HEK293T (cell line): ENCODE results near the gene MBOAT7.
A peak's percentile ranks its signal among the peaks of the same experiment; 100 is the strongest.
"Not testable (repeated sequence)": the region's sequence is repeated elsewhere in the genome, so short reads cannot be mapped to it uniquely, and the experiment has no call there.

ENCODE experiments used
- CTCF ChIA-PET: fragments of 350-600 bp; formaldehyde crosslinking; extraction: SDS; loops from one replicate; lab custom pipeline; 2021; ENCODE audit warnings: antibody characterized with exemption, inconsistent platforms; lab: Yijun Ruan, JAX
- POLR2A ChIA-PET: fragments of 350-600 bp; formaldehyde crosslinking; extraction: SDS; loops from one replicate; lab custom pipeline; 2020; ENCODE audit warnings: antibody characterized with exemption, inconsistent platforms; lab: Yijun Ruan, JAX
- DNase-seq: peaks from one replicate; pipeline ENCODE4 v3.0.0; 2012; ENCODE audit warnings: mixed read lengths; ENCODE audit errors: extremely low spot score
- ARNT ChIP-seq: fragments of 450-650 bp; IDR thresholded peaks from 2 replicates; pipeline ENCODE4 v1.6.1; 2017; ENCODE audit warnings: mild to moderate bottlenecking
- BHLHE40 ChIP-seq: fragments of 450-650 bp; IDR thresholded peaks from 2 replicates; pipeline ENCODE4 v1.6.1; 2016; ENCODE audit warnings: mild to moderate bottlenecking, moderate library complexity, borderline replicate concordance
- CTBP1 ChIP-seq: fragments of 450-650 bp; IDR thresholded peaks from 2 replicates; pipeline ENCODE4 v1.6.1; 2016; ENCODE audit warnings: borderline replicate concordance
- ELF4 ChIP-seq: fragments of 450-650 bp; IDR thresholded peaks from 2 replicates; pipeline ENCODE4 v1.6.1; 2017; ENCODE audit warnings: antibody characterized with exemption
- FOXA1 ChIP-seq: fragments of 450-650 bp; IDR thresholded peaks from 2 replicates; pipeline ENCODE4 v1.6.1; 2016; ENCODE audit warnings: mild to moderate bottlenecking
- FOXK2 ChIP-seq: fragments of 450-650 bp; IDR thresholded peaks from 2 replicates; pipeline ENCODE4 v1.6.1; 2016; ENCODE audit warnings: mild to moderate bottlenecking
- FOXM1 ChIP-seq: fragments of 450-650 bp; IDR thresholded peaks from 2 replicates; pipeline ENCODE4 v1.6.1; 2017; ENCODE audit warnings: mild to moderate bottlenecking, borderline replicate concordance
- HDGF ChIP-seq: fragments of 450-650 bp; IDR thresholded peaks from 2 replicates; pipeline ENCODE4 v1.6.1; 2017; ENCODE audit warnings: antibody characterized with exemption, borderline replicate concordance
- L3MBTL2 ChIP-seq: fragments of 450-650 bp; conservative IDR thresholded peaks from 2 replicates; pipeline ENCODE4 v1.6.1; 2016; ENCODE audit warnings: mild to moderate bottlenecking
- LEF1 ChIP-seq: fragments of 450-650 bp; IDR thresholded peaks from 2 replicates; pipeline ENCODE4 v1.6.1; 2017; ENCODE audit warnings: mild to moderate bottlenecking, borderline replicate concordance
- NFRKB ChIP-seq: fragments of 450-650 bp; IDR thresholded peaks from 2 replicates; pipeline ENCODE4 v1.6.1; 2016; ENCODE audit warnings: mild to moderate bottlenecking, moderate library complexity
- SP1 ChIP-seq: fragments of 450-650 bp; IDR thresholded peaks from 2 replicates; pipeline ENCODE4 v1.6.1; 2017
- SUZ12 ChIP-seq: fragments of 450-650 bp; IDR thresholded peaks from 2 replicates; pipeline ENCODE4 v1.6.1; 2016; ENCODE audit warnings: mild to moderate bottlenecking
- TARDBP ChIP-seq: fragments of 450-650 bp; IDR thresholded peaks from 2 replicates; pipeline ENCODE4 v1.6.1; 2016
- ZNF384 ChIP-seq: fragments of 450-650 bp; IDR thresholded peaks from 2 replicates; pipeline ENCODE4 v1.6.1; 2016
- TF ChIP-seq, protein P1 (sequence below): fragments of 450-650 bp; IDR thresholded peaks from 2 replicates; pipeline ENCODE4 v1.6.1; 2016

The MBOAT7 gene

DNA sequence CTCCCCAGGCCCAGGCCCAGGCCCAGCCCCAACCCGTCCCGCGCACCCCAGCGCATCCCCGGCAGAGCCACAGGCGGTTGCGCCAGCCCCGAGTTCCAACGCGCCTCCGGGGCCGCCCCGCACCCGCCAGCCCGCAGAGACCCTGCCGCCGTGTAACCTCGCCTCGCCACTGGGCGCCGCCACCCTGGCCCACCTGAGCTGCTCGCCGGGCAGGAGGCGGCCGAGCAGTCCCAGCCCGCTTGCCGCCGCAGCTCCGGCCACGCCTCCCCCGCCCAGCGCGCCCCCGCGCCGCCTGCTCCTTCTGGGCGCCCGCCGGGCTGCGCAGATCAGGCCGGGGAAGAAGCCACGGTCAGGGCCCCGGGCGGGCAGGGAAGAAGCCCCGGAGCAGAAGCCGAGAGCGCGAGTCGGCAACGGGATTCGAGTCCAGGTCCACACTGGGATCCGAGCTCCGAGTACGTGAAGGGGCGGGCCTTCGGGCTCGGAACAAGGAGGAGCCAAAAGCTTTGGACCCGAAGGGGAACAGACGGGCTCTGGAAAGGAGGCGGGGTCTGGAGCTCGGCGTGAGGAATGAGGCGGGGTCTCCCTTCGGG lies at the start of gene MBOAT7:
Gene MBOAT7 (minus strand): TSS at position 436 of the 590 bp plus-strand sequence. CDS start 1,072 bp downstream, outside the sequence.
- no peak for DNase-seq
- POLR2A ChIA-PET: interaction anchor here (0.6 to 5.7 kb wide), 14 partner anchors 8 to 86 kb away, joined by 3 to 76 read pairs (median 3); partner anchors contain the start of genes CNOT3, NDUFA3, PRPF31 and RPS9
- CTCF ChIA-PET: interaction anchor here (1.1 kb wide), 1 partner anchor 77 kb away, joined by 4 read pairs; no protein-coding TSS in a partner anchor
- TF ChIP-seq ZNF384 (no peak), NFRKB (no peak), CTBP1 (no peak), TARDBP (no peak), ELF4 (no peak), ARNT (no peak), SP1 (no peak)
- TF ChIP-seq, protein P1, sequence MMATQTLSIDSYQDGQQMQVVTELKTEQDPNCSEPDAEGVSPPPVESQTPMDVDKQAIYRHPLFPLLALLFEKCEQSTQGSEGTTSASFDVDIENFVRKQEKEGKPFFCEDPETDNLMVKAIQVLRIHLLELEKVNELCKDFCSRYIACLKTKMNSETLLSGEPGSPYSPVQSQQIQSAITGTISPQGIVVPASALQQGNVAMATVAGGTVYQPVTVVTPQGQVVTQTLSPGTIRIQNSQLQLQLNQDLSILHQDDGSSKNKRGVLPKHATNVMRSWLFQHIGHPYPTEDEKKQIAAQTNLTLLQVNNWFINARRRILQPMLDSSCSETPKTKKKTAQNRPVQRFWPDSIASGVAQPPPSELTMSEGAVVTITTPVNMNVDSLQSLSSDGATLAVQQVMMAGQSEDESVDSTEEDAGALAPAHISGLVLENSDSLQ: no peak

GRCh38 chr19:54233941-54234340 lies 44.6 kb upstream of the MBOAT7 start:
- TF ChIP-seq SP1: no peak
- TF ChIP-seq ELF4: no peak
- no peak for TF ChIP-seq FOXK2
- TF ChIP-seq NFRKB: no peak
- TF ChIP-seq HDGF: no peak
- no peak for TF ChIP-seq ZNF384
- TF ChIP-seq L3MBTL2: no peak
- no peak for TF ChIP-seq LEF1
- TF ChIP-seq SUZ12: no peak
- no peak for TF ChIP-seq CTBP1
- TF ChIP-seq ARNT: no peak
- no peak for TF ChIP-seq FOXA1
- TF ChIP-seq FOXM1: no peak
- TF ChIP-seq, protein P1: no peak
- TF ChIP-seq BHLHE40: no peak
- POLR2A ChIA-PET: interaction anchor here (1.1 kb wide), 1 partner anchor 45 kb away, joined by 3 read pairs; the partner anchor contains the start of gene MBOAT7
- DNase-seq: no peak
- CTCF ChIA-PET: interaction anchor here (0.6 kb wide), 1 partner anchor 56 kb away, joined by 4 read pairs; no protein-coding TSS in a partner anchor

GRCh38 chr19:54231077-54231931 lies 41.9 kb upstream of the MBOAT7 start:
- ChIA-PET CTCF (no interaction called here), POLR2A (no interaction called here)
- TF ChIP-seq BHLHE40 (no peak), L3MBTL2 (no peak)
- DNase-seq: peak; percentile 83

- DNase-seq: no peak
- TF ChIP-seq L3MBTL2 (no peak), ZNF384 (no peak)
- ChIA-PET POLR2A (no interaction called here), CTCF (no interaction called here)
These were observed 40.7 kb upstream of the MBOAT7 start for GRCh38 chr19:54230031-54230430.

DNA sequence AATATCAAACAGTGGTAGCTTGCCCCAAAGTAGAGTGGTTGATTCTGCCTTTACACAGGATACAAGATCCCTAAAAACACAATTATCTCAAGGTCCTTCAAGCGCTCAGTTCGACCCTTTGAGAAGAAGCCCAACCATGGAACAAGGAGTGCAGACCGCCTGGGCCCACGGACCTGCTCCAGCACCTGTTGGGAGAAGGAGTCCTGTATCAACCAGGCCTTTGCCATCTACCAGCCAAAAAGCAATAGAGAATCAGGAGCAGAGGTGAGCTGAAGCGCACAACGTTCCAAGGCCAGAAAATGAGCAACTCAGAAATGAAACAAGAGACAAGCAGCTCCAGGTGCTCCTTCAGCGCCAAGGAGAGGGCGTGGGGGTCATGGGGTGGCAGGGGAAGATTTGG lies 39.8 kb upstream of the MBOAT7 start:
- ChIA-PET CTCF (no interaction called here), POLR2A (interaction anchor here (1.0 kb wide), 1 partner anchor 19 kb away, joined by 3 read pairs; no protein-coding TSS in a partner anchor)
- TF ChIP-seq FOXA1 (no peak), TARDBP (no peak), LEF1 (no peak), CTBP1 (no peak), ZNF384 (no peak), ARNT (no peak), FOXK2 (no peak), BHLHE40 (no peak), L3MBTL2 (no peak), SP1 (no peak)
- TF ChIP-seq, protein P1: no peak

DNA sequence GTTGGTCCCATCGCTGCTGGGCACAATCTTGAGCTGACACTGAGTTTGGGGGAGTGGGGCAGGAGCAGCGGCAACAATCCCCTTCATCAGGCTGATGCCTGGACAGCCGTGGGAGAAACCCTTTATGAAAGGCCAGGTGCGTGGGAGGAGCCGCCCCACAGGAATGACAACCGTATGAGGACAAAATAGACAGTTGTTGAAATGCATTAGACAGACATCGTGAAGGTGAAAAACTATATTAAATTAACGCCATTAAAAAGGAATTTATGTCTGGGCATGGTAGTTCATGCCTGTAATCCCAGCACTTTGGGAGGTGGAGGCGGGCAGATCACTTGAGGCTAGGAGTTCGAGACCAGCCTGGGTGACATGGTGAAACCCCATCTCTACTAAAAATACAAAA lies 35.2 kb upstream of the MBOAT7 start:
- CTCF ChIA-PET, DNase-seq: not testable (repeated sequence)
- POLR2A ChIA-PET: interaction anchor here (1.2 kb wide), 1 partner anchor 24 kb away, joined by 3 read pairs; no protein-coding TSS in a partner anchor

More for the DNA sequence above, 39.8 kb upstream of the MBOAT7 start:
- DNase-seq: no peak

DNA sequence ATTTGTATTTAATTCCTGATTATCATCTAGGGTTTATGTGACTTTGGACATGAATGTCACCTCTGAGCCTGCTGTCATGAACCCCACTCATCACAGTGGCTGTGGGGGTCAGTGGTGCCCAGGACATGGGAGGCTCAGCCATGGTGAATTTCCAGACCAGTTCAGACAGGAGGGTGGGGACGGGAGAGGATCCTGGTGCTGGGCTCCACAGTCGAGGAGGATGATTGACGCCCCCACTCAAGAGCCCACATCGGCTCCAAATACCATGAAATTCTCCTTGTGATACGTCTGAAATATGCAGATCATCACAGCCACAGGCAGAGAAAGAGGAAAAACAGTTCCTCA lies 34.5 kb upstream of the MBOAT7 start:
- CTCF ChIA-PET, POLR2A ChIA-PET, DNase-seq: not testable (repeated sequence)

- CTCF ChIA-PET, DNase-seq, POLR2A ChIA-PET: not testable (repeated sequence)
These were observed 34.0 kb upstream of the MBOAT7 start for GRCh38 chr19:54223277-54223936.

GRCh38 chr19:54222474-54223276 lies 33.3 kb upstream of the MBOAT7 start, which contains the start of gene LILRB3:
TSS of gene LILRB3 (minus strand) at chr19:54223007. CDS start at chr19:54222976, 31 bp downstream.
- DNase-seq, CTCF ChIA-PET: not testable (repeated sequence)
- POLR2A ChIA-PET: interaction anchor here (1.2 kb wide), 1 partner anchor 17 kb away, joined by 3 read pairs; no protein-coding TSS in a partner anchor

DNA sequence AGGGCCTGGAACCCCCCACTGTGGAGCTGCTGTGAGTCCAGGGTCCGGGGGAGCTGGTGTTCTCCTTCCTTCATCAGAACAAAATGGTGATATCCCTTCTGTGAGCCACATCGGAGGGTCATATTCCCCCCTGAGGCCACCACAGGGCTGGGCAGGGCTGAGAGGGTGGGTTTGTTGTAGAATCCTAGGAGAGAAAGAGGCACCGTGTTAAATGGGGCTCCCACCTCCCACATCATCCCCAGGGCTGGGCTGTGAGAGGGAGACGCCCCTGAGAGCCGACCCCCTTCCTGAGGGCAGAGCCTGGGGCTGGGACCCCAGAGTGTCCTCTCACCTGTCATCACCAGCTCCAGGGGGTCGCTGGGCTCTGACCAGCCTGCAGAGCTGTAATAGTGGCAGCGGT lies 32.6 kb upstream of the MBOAT7 start:
- POLR2A ChIA-PET: interaction anchor here (1.2 kb wide), 1 partner anchor 17 kb away, joined by 3 read pairs; no protein-coding TSS in a partner anchor
- CTCF ChIA-PET, DNase-seq: not testable (repeated sequence)
